HL-60 (cell line): ENCODE measurements around the gene METTL9.
A peak's percentile ranks its signal among the peaks of the same experiment; 100 is the strongest.
"Not testable (repeated sequence)": the region's sequence is repeated elsewhere in the genome, so short reads cannot be mapped to it uniquely, and the experiment has no call there.

ENCODE experiments used
- DNase-seq, 2 experiments: peaks; one replicate each; pipeline ENCODE4 v3.0.0-alpha.2; 2010 to 2020; ENCODE audit warnings: low read depth in 1 of 2, low spot score in 1 of 2
- H3K27ac ChIP-seq: fragments of 250-450 bp; sonication (Bioruptor Pico); replicated peaks from 2 replicates; pipeline ENCODE4 v1.5.1; 2020; ENCODE audit warnings: mild to moderate bottlenecking, moderate library complexity
- H3K27me3 ChIP-seq: fragments of 250-450 bp; sonication (Bioruptor Pico); 2 replicates; pipeline ENCODE4 v1.5.1; 2021; ENCODE audit warnings: mild to moderate bottlenecking, moderate library complexity; ENCODE audit not compliant: insufficient read depth, poor library complexity, severe bottlenecking
- H3K4me3 ChIP-seq: replicated peaks from 2 replicates; pipeline ENCODE4 v1.5.1; 2011; ENCODE audit warnings: mild to moderate bottlenecking, control low read depth, low read length; ENCODE audit not compliant: insufficient read depth
- CTCF ChIP-seq: IDR thresholded peaks from one replicate; pipeline ENCODE4 v1.5.1; 2011; ENCODE audit warnings: low read length, control low read depth, inconsistent platforms; ENCODE audit not compliant: insufficient read depth
- GABPA ChIP-seq: IDR thresholded peaks from 2 replicates; pipeline ENCODE4 v1.6.1; 2012; ENCODE audit warnings: low read depth
- POLR2AphosphoS5 ChIP-seq: IDR thresholded peaks from 2 replicates; pipeline ENCODE4 v1.6.1; 2012; ENCODE audit warnings: low read depth
- REST ChIP-seq: IDR thresholded peaks from 2 replicates; pipeline ENCODE4 v1.6.1; 2012; ENCODE audit warnings: low read depth; ENCODE audit not compliant: insufficient replicate concordance
- SPI1 ChIP-seq: IDR thresholded peaks from 2 replicates; pipeline ENCODE4 v1.6.1; 2012; ENCODE audit warnings: low read depth, mild to moderate bottlenecking, borderline replicate concordance

Gene METTL9

GRCh38 chr16:21563676-21564075 is 35.7 kb upstream of the METTL9 start:
- H3K27ac ChIP-seq: no peak overlapping the region
- TF ChIP-seq SPI1: no peak
- no peak for TF ChIP-seq REST
- no peak for TF ChIP-seq GABPA
- TF ChIP-seq CTCF: no peak
- TF ChIP-seq POLR2AphosphoS5: no peak
- H3K27me3 ChIP-seq: no peaks in the 10 kb centered on the region
- DNase-seq: no peak
- H3K4me3 ChIP-seq: no peak overlapping the region

GRCh38 chr16:21564367-21564766 is 35.0 kb upstream of the METTL9 start:
- not testable (repeated sequence) for H3K4me3 ChIP-seq, H3K27ac ChIP-seq, H3K27me3 ChIP-seq, DNase-seq

GRCh38 chr16:21565507-21565860 is 33.9 kb upstream of the METTL9 start:
- Histone ChIP-seq H3K27ac (no peak overlapping the region), H3K27me3 (no peaks in the 10 kb centered on the region), H3K4me3 (no peak overlapping the region)
- no peak for DNase-seq
- TF ChIP-seq GABPA: no peak
- TF ChIP-seq CTCF: no peak
- no peak for TF ChIP-seq POLR2AphosphoS5
- TF ChIP-seq REST: no peak
- no peak for TF ChIP-seq SPI1

GRCh38 chr16:21565861-21566669 is 33.3 kb upstream of the METTL9 start:
- Histone ChIP-seq H3K27me3 (no peaks in the 10 kb centered on the region), H3K4me3 (no peak overlapping the region), H3K27ac (no peak overlapping the region)
- TF ChIP-seq SPI1 (peak; percentile 92), POLR2AphosphoS5 (no peak), CTCF (no peak), REST (no peak), GABPA (no peak)
- DNase-seq: peak in 1 of 2 experiments; percentile 55
